Ishikawa (cell line): ENCODE results near the gene NT5DC3.

Source experiments
- CEBPB ChIP-seq: IDR thresholded peaks from 2 replicates; pipeline ENCODE4 v1.6.1; 2012
- CREB1 ChIP-seq: IDR thresholded peaks from 2 replicates; pipeline ENCODE4 v1.6.1; 2012; ENCODE audit warnings: low read depth
- EGR1 ChIP-seq: IDR thresholded peaks from 2 replicates; pipeline ENCODE4 v1.6.1; 2012
- EP300 ChIP-seq: IDR thresholded peaks from 2 replicates; pipeline ENCODE4 v1.6.1; 2012; ENCODE audit warnings: borderline replicate concordance
- FOXM1 ChIP-seq: IDR thresholded peaks from 2 replicates; pipeline ENCODE4 v1.6.1; 2012; ENCODE audit warnings: low read depth, borderline replicate concordance
- NFIC ChIP-seq: IDR thresholded peaks from 2 replicates; pipeline ENCODE4 v1.6.1; 2012
- RAD21 ChIP-seq: IDR thresholded peaks from 2 replicates; pipeline ENCODE4 v1.6.1; 2012; ENCODE audit warnings: low read depth
- REST ChIP-seq: IDR thresholded peaks from 2 replicates; pipeline ENCODE4 v1.6.1; 2012; ENCODE audit warnings: low read depth, mild to moderate bottlenecking
- TAF1 ChIP-seq: IDR thresholded peaks from 2 replicates; pipeline ENCODE4 v1.6.1; 2012; ENCODE audit warnings: low read depth, mild to moderate bottlenecking
- TCF12 ChIP-seq: IDR thresholded peaks from 2 replicates; pipeline ENCODE4 v1.6.1; 2012; ENCODE audit warnings: low read depth
- TEAD4 ChIP-seq: IDR thresholded peaks from 2 replicates; pipeline ENCODE4 v1.6.1; 2012
- YY1 ChIP-seq: IDR thresholded peaks from 2 replicates; pipeline ENCODE4 v1.6.1; 2012; ENCODE audit warnings: low read depth
- ZBTB7A ChIP-seq: IDR thresholded peaks from 2 replicates; pipeline ENCODE4 v1.6.1; 2012; ENCODE audit warnings: low read depth
- TF ChIP-seq, protein P1 (sequence below): IDR thresholded peaks from 2 replicates; pipeline ENCODE4 v1.6.1; 2012
- TF ChIP-seq, protein P2 (sequence below): IDR thresholded peaks from 2 replicates; pipeline ENCODE4 v1.6.1; 2012

The NT5DC3 gene

GRCh38 chr12:103832048-103832997 is 8.7 kb downstream of the NT5DC3 start:
- no peak for TF ChIP-seq ZBTB7A
- TF ChIP-seq TEAD4, result no peak
- TF ChIP-seq CREB1, result no peak
- TF ChIP-seq REST, result no peak

DNA sequence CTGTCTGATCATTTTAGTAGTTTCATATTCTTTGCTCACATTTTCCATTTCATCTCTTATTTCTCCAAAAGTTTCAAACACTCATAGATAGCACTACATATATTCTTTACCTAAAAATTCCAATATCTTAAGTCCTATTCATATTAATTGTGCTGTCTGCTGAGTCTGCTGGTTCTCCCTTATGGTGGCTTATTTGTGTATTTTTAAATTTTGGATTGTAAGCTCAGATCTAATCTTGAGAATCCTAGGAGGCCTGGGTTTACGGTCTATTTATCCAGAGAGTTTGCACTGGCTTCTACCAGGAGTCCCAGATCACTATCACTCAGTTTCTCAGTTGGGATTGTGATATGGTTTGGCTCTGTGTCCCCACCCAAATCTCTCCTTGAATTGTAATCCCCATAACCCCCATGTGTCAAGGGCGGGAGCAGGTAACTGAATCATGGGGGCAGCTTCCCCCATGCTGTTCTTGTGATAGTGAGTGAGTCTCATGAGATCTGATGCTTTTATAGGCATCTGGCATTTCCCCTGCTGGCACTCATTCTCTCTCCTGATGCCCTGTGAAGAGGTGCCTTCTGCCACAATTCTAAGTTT is 10.2 kb downstream of the NT5DC3 start:
- TF ChIP-seq, protein P1, sequence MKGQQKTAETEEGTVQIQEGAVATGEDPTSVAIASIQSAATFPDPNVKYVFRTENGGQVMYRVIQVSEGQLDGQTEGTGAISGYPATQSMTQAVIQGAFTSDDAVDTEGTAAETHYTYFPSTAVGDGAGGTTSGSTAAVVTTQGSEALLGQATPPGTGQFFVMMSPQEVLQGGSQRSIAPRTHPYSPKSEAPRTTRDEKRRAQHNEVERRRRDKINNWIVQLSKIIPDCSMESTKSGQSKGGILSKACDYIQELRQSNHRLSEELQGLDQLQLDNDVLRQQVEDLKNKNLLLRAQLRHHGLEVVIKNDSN, result no peak
- no peak for TF ChIP-seq TEAD4
- no peak for TF ChIP-seq NFIC
- TF ChIP-seq FOXM1, result no peak
- no peak for TF ChIP-seq TCF12
- no peak for TF ChIP-seq EGR1
- no peak for TF ChIP-seq YY1

- TF ChIP-seq TEAD4 (no peak), CEBPB (no peak), RAD21 (no peak), EGR1 (no peak), YY1 (no peak), FOXM1 (no peak), EP300 (no peak), CREB1 (no peak), ZBTB7A (no peak), REST (no peak), TCF12 (no peak), NFIC (no peak), TAF1 (no peak)
- TF ChIP-seq, protein P2, sequence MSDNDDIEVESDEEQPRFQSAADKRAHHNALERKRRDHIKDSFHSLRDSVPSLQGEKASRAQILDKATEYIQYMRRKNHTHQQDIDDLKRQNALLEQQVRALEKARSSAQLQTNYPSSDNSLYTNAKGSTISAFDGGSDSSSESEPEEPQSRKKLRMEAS, result no peak
- TF ChIP-seq, protein P1, result no peak
Observed at GRCh38 chr12:103830025-103830725, 10.9 kb downstream of the NT5DC3 start.

GRCh38 chr12:103829092-103829491 is 11.9 kb downstream of the NT5DC3 start:
- TF ChIP-seq TEAD4, result no peak
- no peak for TF ChIP-seq TCF12
- no peak for TF ChIP-seq ZBTB7A
- no peak for TF ChIP-seq CEBPB
- TF ChIP-seq RAD21, result no peak
- TF ChIP-seq CREB1, result no peak
- no peak for TF ChIP-seq FOXM1
- TF ChIP-seq YY1, result no peak
- TF ChIP-seq EGR1, result no peak
- TF ChIP-seq, protein P2, result no peak
- TF ChIP-seq TAF1, result no peak
- TF ChIP-seq EP300, result no peak
- no peak for TF ChIP-seq NFIC
- no peak for TF ChIP-seq REST
- TF ChIP-seq, protein P1, result no peak
